Prostate gland (tissue), 2 donors: ENCODE measurements around the gene ADCY4. TPM values are rescaled to one million over a fixed set of nuclear protein-coding genes. Genes with fewer than 3 reads are reported as not detected.

Experiments
- DNase-seq: peaks from one replicate; pipeline ENCODE4 v3.0.0-alpha.2; 2019; ENCODE audit warnings: low spot score
- H3K27ac ChIP-seq, 2 donors: fragments of 200-600 bp; sonication (generic); 2 replicates each; pipeline ENCODE4 v1.5.1; 2017 to 2019
- H3K27me3 ChIP-seq: fragments of 200-600 bp; sonication (generic); replicated peaks from 2 replicates; pipeline ENCODE4 v1.5.1; 2019; ENCODE audit not compliant: insufficient read depth
- H3K36me3 ChIP-seq, 2 donors: fragments of 200-600 bp; sonication (generic); 1 replicate in 1 of 2; 2 replicates in 1 of 2; pipeline versions ENCODE4 v1.5.1 to v1.8.1; 2017 to 2019
- H3K4me1 ChIP-seq: fragments of 200-600 bp; sonication (generic); replicated peaks from 2 replicates; pipeline ENCODE4 v1.5.1; 2019
- H3K4me3 ChIP-seq, 2 donors: fragments of 200-600 bp; sonication (generic); 2 replicates each; pipeline ENCODE4 v1.5.1; 2017 to 2019
- H3K9me3 ChIP-seq: fragments of 200-600 bp; sonication (generic); 2 replicates; pipeline ENCODE4 v1.5.1; 2017
- POLR2A ChIP-seq: fragments of 450-650 bp; IDR thresholded peaks from one replicate; pipeline ENCODE4 v1.6.1; 2016; ENCODE audit warnings: antibody characterized with exemption, mild to moderate bottlenecking
- POLR2AphosphoS5 ChIP-seq: sonication (generic); formaldehyde crosslinking; IDR thresholded peaks from one replicate; pipeline ENCODE4 v1.6.1; 2017; ENCODE audit warnings: antibody characterized with exemption
- WGBS: methylation state at CpG from one replicate; pipeline ENCODE4 v1.1.5; 2018; 5-methylcytosine and 5-hydroxymethylcytosine counted together
- intact Hi-C: fragments of 100-400 bp; cut with DNase I; formaldehyde crosslinking; loops from one replicate; pipeline ENCODE4 v1.14.2; 2022
- small RNA-seq, 2 donors: library from RNA; depleted of rRNA; stranded (forward); fragments of <200 nt; gene quantifications; one replicate each; pipeline ENCODE3, GENCODE V24; 2016
- total RNA-seq, 2 donors: library from RNA; depleted of rRNA; stranded (reverse); fragments of >200 nt; gene quantifications; one replicate each; pipeline ENCODE4 v1.1.0, GENCODE V29; 2016
- TF ChIP-seq, protein P1 (sequence below), 4 experiments: fragments of 200-600 bp in 2 of 4; fragments of 450-650 bp in 2 of 4; sonication (generic) in 2 of 4; IDR thresholded peaks; 1 replicate in 3 of 4; 2 replicates in 1 of 4; pipeline ENCODE4 v1.5.1; 2016 to 2019; ENCODE audit warnings: antibody characterized with exemption in 4 of 4, mild to moderate bottlenecking in 2 of 4, moderate library complexity in 2 of 4

ADCY4 gene
- total RNA-seq, 2 donors from 2014 or later, result 19.4 to 28.7 TPM

DNA sequence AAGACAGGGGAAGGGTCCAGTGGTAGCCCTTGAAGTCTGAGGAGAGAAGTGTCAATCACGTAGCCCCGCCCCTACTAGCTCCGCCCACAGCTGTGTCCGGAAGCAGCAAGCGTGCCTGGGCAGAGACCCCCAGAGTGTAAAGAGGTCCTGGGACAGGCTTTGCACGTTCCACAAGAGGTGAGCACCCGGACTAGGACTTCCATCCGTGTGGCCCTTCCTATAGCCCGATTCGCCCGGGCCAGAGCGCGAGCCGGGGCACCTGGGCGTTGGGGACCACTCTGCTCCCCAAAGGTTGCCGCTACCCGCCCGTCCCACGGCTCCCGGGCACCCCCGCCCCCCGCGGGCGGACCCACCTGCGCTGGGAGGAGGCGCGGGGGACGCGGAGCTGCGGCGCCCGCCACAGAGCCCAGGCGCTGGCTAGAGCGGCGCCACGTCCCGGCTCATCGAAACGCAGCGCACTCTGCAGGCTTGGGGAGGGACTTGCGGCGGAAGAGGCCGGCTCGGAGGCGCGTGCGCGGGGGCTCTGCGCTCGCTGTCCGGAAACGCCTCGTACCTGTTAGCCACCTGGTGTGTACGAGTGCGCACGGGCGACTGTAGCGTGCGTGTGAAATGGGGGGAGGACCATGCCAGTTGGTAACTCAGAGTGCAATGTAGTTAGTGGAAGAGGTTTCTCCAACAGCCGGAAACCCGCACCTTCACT lies 63.6 kb downstream of the ADCY4 start, which contains the start of gene RABGGTA:
Gene RABGGTA (minus strand): TSS at position 464 of the 700 bp plus-strand sequence. CDS start 482 bp downstream, outside the sequence.
- DNase-seq, result peak; percentile 83
- Histone ChIP-seq H3K27ac (peak within 1 kb of the TSS; percentile 87 to 96), H3K9me3 (no peaks in the 10 kb centered on the region), H3K4me3 (peak within 1 kb of the TSS; percentile 74 to 99), H3K27me3 (no peaks in the 10 kb centered on the region), H3K36me3 (peaks cover 0 to 3% of the 10 kb centered on the region in 2 donors), H3K4me1 (no peaks in the 10 kb centered on the region)
- TF ChIP-seq POLR2AphosphoS5 (peak; percentile 85), POLR2A (peak; percentile 70)
- TF ChIP-seq, protein P1, sequence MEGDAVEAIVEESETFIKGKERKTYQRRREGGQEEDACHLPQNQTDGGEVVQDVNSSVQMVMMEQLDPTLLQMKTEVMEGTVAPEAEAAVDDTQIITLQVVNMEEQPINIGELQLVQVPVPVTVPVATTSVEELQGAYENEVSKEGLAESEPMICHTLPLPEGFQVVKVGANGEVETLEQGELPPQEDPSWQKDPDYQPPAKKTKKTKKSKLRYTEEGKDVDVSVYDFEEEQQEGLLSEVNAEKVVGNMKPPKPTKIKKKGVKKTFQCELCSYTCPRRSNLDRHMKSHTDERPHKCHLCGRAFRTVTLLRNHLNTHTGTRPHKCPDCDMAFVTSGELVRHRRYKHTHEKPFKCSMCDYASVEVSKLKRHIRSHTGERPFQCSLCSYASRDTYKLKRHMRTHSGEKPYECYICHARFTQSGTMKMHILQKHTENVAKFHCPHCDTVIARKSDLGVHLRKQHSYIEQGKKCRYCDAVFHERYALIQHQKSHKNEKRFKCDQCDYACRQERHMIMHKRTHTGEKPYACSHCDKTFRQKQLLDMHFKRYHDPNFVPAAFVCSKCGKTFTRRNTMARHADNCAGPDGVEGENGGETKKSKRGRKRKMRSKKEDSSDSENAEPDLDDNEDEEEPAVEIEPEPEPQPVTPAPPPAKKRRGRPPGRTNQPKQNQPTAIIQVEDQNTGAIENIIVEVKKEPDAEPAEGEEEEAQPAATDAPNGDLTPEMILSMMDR (IDR thresholded peaks at IDR 0.05), result peak; percentile 25 to 89 (median 78)
- under 1% methylated on average over 54 of the region's 61 CpGs for WGBS
- intact Hi-C loops, result loop anchor here (1.0 kb wide), 1 partner anchor 28 kb away; the partner anchor contains the start of genes DHRS1 and NOP9

DNA sequence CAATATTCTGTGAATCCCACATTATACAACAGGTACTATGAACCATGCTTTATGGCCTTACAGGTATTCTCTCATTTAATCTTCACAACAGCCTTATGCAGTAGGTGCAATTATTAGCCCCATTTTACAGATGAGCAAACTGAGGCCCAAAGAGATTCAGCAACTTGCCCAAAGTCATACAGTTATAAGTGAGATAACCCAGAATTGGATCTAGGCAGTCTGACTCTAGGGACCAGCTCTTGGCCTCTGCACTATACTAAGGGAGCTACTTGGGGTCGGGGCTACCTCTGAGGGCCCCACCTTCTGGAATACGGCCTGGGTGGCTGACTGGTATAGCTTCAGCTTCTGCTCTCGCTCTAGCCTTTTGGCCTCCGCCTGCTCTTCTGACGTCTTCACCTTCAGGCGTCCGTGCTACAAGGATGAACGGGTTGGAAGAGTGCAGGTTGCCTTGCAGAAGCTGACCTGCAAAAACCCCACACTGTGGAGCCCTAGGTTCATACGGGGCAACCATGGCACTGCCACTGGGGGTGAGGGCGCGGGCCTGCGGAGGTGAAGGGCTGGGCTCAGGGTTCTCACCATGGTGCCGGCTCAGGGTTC lies 64.2 kb downstream of the ADCY4 start:
- Histone ChIP-seq H3K27ac (peak overlapping the region; percentile 87 to 96), H3K36me3 (peaks cover 0 to 6% of the 10 kb centered on the region in 2 donors), H3K4me3 (peak overlapping the region; percentile 74 to 99), H3K9me3 (no peaks in the 10 kb centered on the region), H3K27me3 (no peaks in the 10 kb centered on the region), H3K4me1 (no peaks in the 10 kb centered on the region)
- intact Hi-C loops, result loop anchor here (1.0 kb wide), 1 partner anchor 29 kb away; the partner anchor contains the start of genes DHRS1 and NOP9
- no peak for DNase-seq
- WGBS, result 23% methylated on average over 13 of the region's 13 CpGs
- TF ChIP-seq POLR2A (no peak), POLR2AphosphoS5 (no peak)
- TF ChIP-seq, protein P1 (IDR thresholded peaks at IDR 0.05), result no peak

DNA sequence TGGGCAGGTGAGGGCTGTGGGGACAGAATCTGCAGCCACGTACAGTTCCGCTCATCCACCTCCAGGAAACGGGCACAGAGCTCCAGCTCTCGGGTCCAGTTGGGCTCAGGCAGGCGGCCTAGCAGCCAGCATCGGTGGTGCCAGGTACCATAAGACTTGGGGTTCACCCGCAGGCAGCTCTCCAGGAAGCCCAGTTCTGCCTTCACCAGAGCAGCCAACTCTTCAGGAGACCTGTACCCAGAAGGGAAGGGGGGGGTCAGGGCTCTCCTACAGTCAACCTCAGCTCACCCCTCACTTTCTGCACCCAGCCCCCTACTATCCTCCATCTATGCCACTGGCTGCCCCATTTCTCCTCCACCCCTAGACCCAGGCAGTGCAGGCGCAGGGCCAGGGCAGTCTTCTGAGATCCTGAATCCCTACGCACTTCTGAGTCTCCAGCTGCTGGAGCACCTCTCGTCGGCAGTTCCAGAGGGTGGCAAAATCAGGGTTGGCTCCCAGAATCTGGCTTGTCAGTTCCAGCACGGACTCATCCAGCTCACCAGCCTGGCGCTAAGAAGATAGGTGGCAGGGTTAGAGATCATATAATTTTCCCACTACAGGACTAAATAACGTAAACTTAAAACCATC lies 64.8 kb downstream of the ADCY4 start:
- H3K4me3 ChIP-seq, result no peak overlapping the region
- TF ChIP-seq POLR2AphosphoS5, result no peak
- TF ChIP-seq, protein P1 (IDR thresholded peaks at IDR 0.05), result no peak
- no peak for TF ChIP-seq POLR2A
- no peaks in the 10 kb centered on the region for H3K9me3 ChIP-seq
- DNase-seq, result no peak
- H3K27ac ChIP-seq, result no peak overlapping the region
- no peaks in the 10 kb centered on the region for H3K27me3 ChIP-seq
- no peaks in the 10 kb centered on the region for H3K4me1 ChIP-seq
- H3K36me3 ChIP-seq, result peaks cover 0 to 6% of the 10 kb centered on the region in 2 donors
- WGBS, result 96% methylated on average over 10 of the region's 14 CpGs
- intact Hi-C loops, result no loop called here

DNA sequence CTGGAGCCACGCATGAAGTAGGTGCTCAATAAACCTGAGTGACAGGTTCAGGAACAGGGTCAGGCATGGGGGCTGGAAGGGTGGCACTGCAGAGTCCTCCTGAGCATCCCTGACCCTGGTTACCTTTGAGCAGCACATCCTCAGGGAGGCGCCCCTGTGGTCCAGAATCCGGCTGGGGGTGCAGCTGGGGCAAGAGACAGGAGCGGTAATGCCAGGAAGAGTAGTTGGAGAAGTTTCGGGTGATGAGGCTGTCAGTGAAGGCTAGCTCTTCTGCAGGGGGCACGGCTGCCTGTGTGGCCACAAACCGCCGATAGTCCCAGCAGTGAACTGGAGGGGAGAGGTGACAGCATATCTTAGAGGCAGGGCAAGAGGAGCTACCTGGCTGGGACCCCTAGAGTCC lies 65.5 kb downstream of the ADCY4 start:
- 95% methylated on average over 8 of the region's 8 CpGs for WGBS
- no peak for DNase-seq
- Histone ChIP-seq H3K36me3 (peaks cover 0 to 6% of the 10 kb centered on the region in 2 donors), H3K9me3 (no peaks in the 10 kb centered on the region), H3K4me1 (no peaks in the 10 kb centered on the region), H3K27me3 (no peaks in the 10 kb centered on the region), H3K4me3 (no peak overlapping the region), H3K27ac (no peak overlapping the region)
- TF ChIP-seq POLR2A (no peak), POLR2AphosphoS5 (no peak)
- TF ChIP-seq, protein P1 (IDR thresholded peaks at IDR 0.05), result no peak
- intact Hi-C loops, result no loop called here

Small RNA genes within 50 kb of the gene (small RNA-seq; reads per million reads assigned to genes)
- 0 reads per million in 2 donors for gene RF00026

Other genes with a start within 250 kb of the ADCY4 start
- gene PCK2, start 240.8 kb downstream of the ADCY4 start, total RNA-seq, result 10 to 100 TPM; 15.4 to 21.8 TPM
- gene DCAF11, start 220.3 kb downstream of the ADCY4 start, total RNA-seq, result 100 to 1,000 TPM; 111 to 115 TPM
- 1 to 10 TPM; 4.3 to 4.7 TPM for gene NRL, start 220.1 kb downstream of the ADCY4 start, total RNA-seq
- 1 to 10 TPM in 1 of 2 donors, not detected in 1; 2.0 TPM for gene FITM1, start 204.4 kb downstream of the ADCY4 start, total RNA-seq
- gene PSME1, start 198.9 kb downstream of the ADCY4 start, total RNA-seq, result 100 to 1,000 TPM in 1 of 2 donors, 10 to 100 TPM in 1; 85.4 to 213 TPM
- gene EMC9, start 193.5 kb downstream of the ADCY4 start, total RNA-seq, result 10 to 100 TPM; 13.1 to 13.6 TPM
- gene PSME2, start 188.5 kb downstream of the ADCY4 start, total RNA-seq, result 10 to 100 TPM; 34.5 to 89.3 TPM
- gene RNF31, start 187.6 kb downstream of the ADCY4 start, total RNA-seq, result 10 to 100 TPM; 73.8 to 76.9 TPM
- gene IRF9, start 173.8 kb downstream of the ADCY4 start, total RNA-seq, result 10 to 100 TPM; 61.5 to 82.9 TPM
- 10 to 100 TPM in 1 of 2 donors, 1 to 10 TPM in 1; 5.6 to 25.4 TPM for gene REC8, start 163.0 kb downstream of the ADCY4 start, total RNA-seq
- 10 to 100 TPM; 42.6 to 44.5 TPM for gene IPO4, start 146.3 kb downstream of the ADCY4 start, total RNA-seq
- gene TM9SF1, start 139.6 kb downstream of the ADCY4 start, total RNA-seq, result 100 to 1,000 TPM in 1 of 2 donors, 10 to 100 TPM in 1; 68.9 to 113 TPM
- gene TSSK4, start 129.4 kb downstream of the ADCY4 start, total RNA-seq, result 1 to 10 TPM in 1 of 2 donors, not detected in 1; 1.2 TPM
- gene CHMP4A, start 121.6 kb downstream of the ADCY4 start, total RNA-seq, result 10 to 100 TPM; 61.5 to 66.8 TPM
- 10 to 100 TPM; 19.1 to 25.5 TPM for gene MDP1, start 119.0 kb downstream of the ADCY4 start, total RNA-seq
- gene NEDD8, start 102.7 kb downstream of the ADCY4 start, total RNA-seq, result 100 to 1,000 TPM; 114 to 185 TPM
- 100 to 1,000 TPM in 1 of 2 donors, 10 to 100 TPM in 1; 54.5 to 106 TPM for gene GMPR2, start 102.1 kb downstream of the ADCY4 start, total RNA-seq
- gene TINF2, start 92.4 kb downstream of the ADCY4 start, total RNA-seq, result 10 to 100 TPM; 65.5 to 66.8 TPM
- gene TGM1, start 71.9 kb downstream of the ADCY4 start, total RNA-seq, result 10 to 100 TPM in 1 of 2 donors, 1 to 10 TPM in 1; 6.6 to 11.4 TPM
- gene RABGGTA, start 63.5 kb downstream of the ADCY4 start, total RNA-seq, result 10 to 100 TPM; 45.5 to 63.5 TPM
- 10 to 100 TPM; 16.9 to 74.0 TPM for gene DHRS1, start 35.3 kb downstream of the ADCY4 start, total RNA-seq
- gene NOP9, start 35.2 kb downstream of the ADCY4 start, total RNA-seq, result 10 to 100 TPM; 21.2 to 22.9 TPM
- gene CIDEB, start 27.1 kb downstream of the ADCY4 start, total RNA-seq, result 10 to 100 TPM in 1 of 2 donors, 1 to 10 TPM in 1; 9.1 to 17.8 TPM
- 10 to 100 TPM; 19.5 to 27.3 TPM for gene LTB4R2, start 24.9 kb downstream of the ADCY4 start, total RNA-seq
- gene LTB4R, start 23.6 kb downstream of the ADCY4 start, total RNA-seq, result 10 to 100 TPM; 11.8 to 14.2 TPM
- 1 to 10 TPM; 1.9 to 7.6 TPM for gene RIPK3, start 4.9 kb upstream of the ADCY4 start, total RNA-seq
- gene NFATC4, start 33.1 kb upstream of the ADCY4 start, total RNA-seq, result 10 to 100 TPM in 1 of 2 donors, 1 to 10 TPM in 1; 6.3 to 41.1 TPM
- 10 to 100 TPM; 10.5 to 26.5 TPM for gene NYNRIN, start 63.9 kb upstream of the ADCY4 start, total RNA-seq
- gene CBLN3, start 94.6 kb upstream of the ADCY4 start, total RNA-seq, result 10 to 100 TPM in 1 of 2 donors, 1 to 10 TPM in 1; 2.4 to 11.1 TPM
- gene KHNYN, start 94.9 kb upstream of the ADCY4 start, total RNA-seq, result 10 to 100 TPM; 57.0 to 91.2 TPM
- 10 to 100 TPM; 49.5 to 64.4 TPM for gene SDR39U1, start 107.7 kb upstream of the ADCY4 start, total RNA-seq
- not detected for gene CMA1, start 173.2 kb upstream of the ADCY4 start, total RNA-seq
- 1 to 10 TPM in 1 of 2 donors, not detected in 1; 3.9 TPM for gene CTSG, start 241.2 kb upstream of the ADCY4 start, total RNA-seq